HG02678 (cell line): ENCODE data around the gene NTSR1.

ENCODE experiments used
- ATAC-seq: cut with Tn5 transposase; IDR thresholded peaks from one replicate; pipeline ENCODE4 v1.9.1; 2021; ENCODE audit warnings: mild to moderate bottlenecking, moderate library complexity; ENCODE audit not compliant: unreplicated experiment

The NTSR1 gene

GRCh38 chr20:62811720-62812119 is 103.1 kb downstream of the NTSR1 start:
- ATAC-seq, result no peak
